Subcutaneous abdominal adipose tissue (tissue), 5 donors: ENCODE measurements around the gene KBTBD8.

Experiments
- H3K27ac ChIP-seq: one replicate; pipeline ENCODE4 v1.7.0; 2013; ENCODE audit warnings: low read depth, mild to moderate bottlenecking, inconsistent platforms, low read length, moderate library complexity
- H3K27me3 ChIP-seq, 5 donors: one replicate each; pipeline ENCODE4 v1.7.0; 2013; ENCODE audit warnings: low read length in 5 of 5, inconsistent platforms in 1 of 5; ENCODE audit not compliant: control insufficient read depth in 5 of 5, insufficient read depth in 4 of 5
- H3K36me3 ChIP-seq, 5 donors: one replicate each; pipeline ENCODE4 v1.7.0; 2013; ENCODE audit warnings: low read length in 5 of 5; ENCODE audit not compliant: control insufficient read depth in 5 of 5, insufficient read depth in 5 of 5
- H3K4me1 ChIP-seq, 5 donors: one replicate each; pipeline ENCODE4 v1.7.0; 2013; ENCODE audit warnings: low read length in 5 of 5, mild to moderate bottlenecking in 3 of 5, moderate library complexity in 1 of 5; ENCODE audit not compliant: control insufficient read depth in 5 of 5, insufficient read depth in 5 of 5
- H3K4me3 ChIP-seq, 5 donors: one replicate each; pipeline ENCODE4 v1.7.0; 2013; ENCODE audit warnings: low read length in 5 of 5, low read depth in 1 of 5
- H3K9ac ChIP-seq, 5 donors: one replicate each; pipeline ENCODE4 v1.7.0; 2013; ENCODE audit warnings: low read length in 5 of 5, mild to moderate bottlenecking in 4 of 5, moderate library complexity in 3 of 5
- H3K9me3 ChIP-seq, 5 donors: one replicate each; pipeline ENCODE4 v1.7.0; 2013; ENCODE audit warnings: low read length in 5 of 5; ENCODE audit not compliant: control insufficient read depth in 5 of 5
- donor health status: healthy.
- donor health status: healthy.
- donor health status: healthy.
- donor health status: healthy.
- donor health status: healthy.

KBTBD8 gene

GRCh38 chr3:67012564-67012963 is 14.5 kb downstream of the KBTBD8 start:
- no peaks in the 10 kb centered on the region for H3K36me3 ChIP-seq
- H3K4me3 ChIP-seq, result no peak overlapping the region
- no peaks in the 10 kb centered on the region for H3K9me3 ChIP-seq
- no peak overlapping the region for H3K27ac ChIP-seq
- H3K4me1 ChIP-seq, result no peaks in the 10 kb centered on the region
- no peak overlapping the region for H3K9ac ChIP-seq
- H3K27me3 ChIP-seq, result peaks cover 0 to 2% (median 0%) of the 10 kb centered on the region in 5 donors

DNA sequence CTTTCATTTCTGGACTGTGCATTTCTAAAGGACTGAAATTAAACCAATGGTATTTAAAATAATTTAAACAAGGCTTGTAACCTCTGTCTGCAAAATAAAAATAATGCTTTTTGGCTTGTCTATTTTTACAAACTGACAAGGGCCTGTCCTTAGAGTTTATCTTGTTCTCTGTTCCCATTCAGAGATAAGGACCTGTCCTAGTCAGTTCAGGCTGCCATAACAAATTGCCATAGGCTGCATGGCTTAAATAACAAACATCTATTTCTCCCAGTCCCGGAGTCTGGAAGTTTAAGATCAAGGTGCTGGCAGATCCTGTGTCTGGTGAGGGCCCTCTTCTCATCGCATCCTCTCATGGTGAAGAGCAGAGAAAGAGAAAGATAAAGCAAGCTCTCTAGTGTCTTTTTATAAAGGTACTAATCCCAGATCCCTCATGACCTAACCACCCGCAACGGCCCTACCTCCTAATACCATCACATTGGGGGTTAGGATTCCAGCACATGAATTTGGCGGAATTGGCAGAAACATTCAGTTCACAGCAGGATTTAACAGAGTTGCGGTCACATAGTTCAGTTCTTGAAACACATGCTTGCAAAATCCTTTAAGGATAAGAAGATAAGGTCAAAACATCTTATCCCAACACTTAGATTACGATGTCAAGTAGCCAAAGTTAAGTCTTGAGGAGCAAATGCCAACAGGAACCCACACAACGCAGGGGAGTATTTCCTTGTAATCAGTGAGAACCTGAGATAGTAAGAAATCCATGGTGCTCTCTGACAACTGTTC is 17.8 kb downstream of the KBTBD8 start:
- Histone ChIP-seq H3K27ac (no peak overlapping the region), H3K4me3 (no peak overlapping the region), H3K27me3 (peaks cover 0 to 4% (median 0%) of the 10 kb centered on the region in 5 donors), H3K9me3 (no peaks in the 10 kb centered on the region), H3K4me1 (peaks cover 0 to 10% (median 4%) of the 10 kb centered on the region in 5 donors), H3K36me3 (no peaks in the 10 kb centered on the region), H3K9ac (no peak overlapping the region)

DNA sequence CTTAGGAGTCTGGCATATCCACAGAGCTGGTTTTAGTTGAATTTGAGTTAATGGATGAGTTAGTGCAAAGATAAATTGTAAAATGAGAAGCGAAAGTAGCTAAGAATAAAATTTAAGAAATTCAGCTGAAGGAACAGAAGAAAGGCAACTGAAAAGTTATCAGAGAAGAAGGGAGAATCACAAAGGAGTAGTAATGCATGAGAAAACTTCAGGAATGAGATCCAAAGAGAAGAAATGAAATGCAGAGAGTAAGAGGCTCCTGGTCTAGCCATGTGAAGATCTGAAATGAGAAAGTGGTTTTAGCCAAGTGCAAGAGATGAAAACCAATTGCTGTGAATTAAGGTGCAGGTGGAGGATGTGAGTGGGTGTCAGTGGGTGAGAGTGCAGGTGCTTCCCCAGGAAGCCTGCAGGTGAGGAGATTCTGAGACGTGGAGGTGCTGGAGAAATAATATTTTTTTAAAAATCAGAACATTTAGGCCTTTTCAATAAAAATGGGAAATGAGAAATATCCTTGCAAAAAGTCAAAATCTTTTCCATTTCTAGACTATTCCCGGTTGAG is 18.5 kb downstream of the KBTBD8 start:
- H3K36me3 ChIP-seq, result no peaks in the 10 kb centered on the region
- H3K27ac ChIP-seq, result no peak overlapping the region
- no peak overlapping the region for H3K9ac ChIP-seq
- no peak overlapping the region for H3K4me3 ChIP-seq
- peaks cover 0 to 4% (median 0%) of the 10 kb centered on the region in 5 donors for H3K27me3 ChIP-seq
- H3K4me1 ChIP-seq, result peaks cover 0 to 10% (median 4%) of the 10 kb centered on the region in 5 donors
- no peaks in the 10 kb centered on the region for H3K9me3 ChIP-seq

GRCh38 chr3:67017211-67017610 is 19.1 kb downstream of the KBTBD8 start:
- Histone ChIP-seq H3K4me1 (peaks cover 0 to 10% (median 4%) of the 10 kb centered on the region in 5 donors), H3K9ac (no peak overlapping the region), H3K4me3 (no peak overlapping the region), H3K9me3 (no peaks in the 10 kb centered on the region), H3K27ac (no peak overlapping the region), H3K27me3 (peaks cover 0 to 4% (median 0%) of the 10 kb centered on the region in 5 donors), H3K36me3 (no peaks in the 10 kb centered on the region)

DNA sequence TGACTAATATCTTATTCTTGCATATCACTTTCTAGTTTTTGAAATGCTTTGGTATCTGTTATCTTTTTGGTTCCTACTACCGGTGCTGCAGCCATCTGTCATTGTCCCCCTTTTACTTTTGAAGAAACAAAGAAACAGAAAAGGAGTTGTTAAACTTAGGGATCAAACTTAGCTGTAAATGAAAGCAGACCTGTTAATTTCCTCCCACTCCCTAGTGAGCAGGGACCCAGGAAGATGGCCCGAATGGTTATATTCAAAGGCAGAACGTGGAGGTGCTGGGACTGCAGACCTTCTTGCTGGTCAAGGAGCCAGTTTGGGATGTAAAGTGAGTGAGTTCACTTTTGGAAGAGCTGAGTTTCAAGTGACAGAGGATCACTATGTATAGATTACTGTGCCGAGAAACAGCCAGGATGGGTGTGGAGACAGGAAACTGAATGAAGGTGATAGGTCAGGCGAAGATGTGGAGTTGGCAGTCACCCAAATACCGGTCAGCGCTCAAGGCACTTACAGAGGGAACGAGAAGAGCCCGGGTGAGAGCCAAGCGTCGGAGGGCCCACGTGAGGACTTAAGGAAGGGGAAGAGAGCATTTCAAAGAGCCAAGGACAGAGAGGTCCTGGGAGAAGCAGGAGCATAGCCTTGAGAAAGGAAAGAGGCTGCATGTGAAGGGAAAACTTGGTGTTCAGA is 20.1 kb downstream of the KBTBD8 start:
- peak overlapping the region in 2 of 5 donors; percentile 27 to 34 for H3K4me3 ChIP-seq
- H3K9me3 ChIP-seq, result no peaks in the 10 kb centered on the region
- H3K9ac ChIP-seq, result no peak overlapping the region
- H3K27me3 ChIP-seq, result peaks cover 0 to 4% (median 0%) of the 10 kb centered on the region in 5 donors
- peaks cover 0 to 10% (median 4%) of the 10 kb centered on the region in 5 donors for H3K4me1 ChIP-seq
- no peaks in the 10 kb centered on the region for H3K36me3 ChIP-seq
- no peak overlapping the region for H3K27ac ChIP-seq

DNA sequence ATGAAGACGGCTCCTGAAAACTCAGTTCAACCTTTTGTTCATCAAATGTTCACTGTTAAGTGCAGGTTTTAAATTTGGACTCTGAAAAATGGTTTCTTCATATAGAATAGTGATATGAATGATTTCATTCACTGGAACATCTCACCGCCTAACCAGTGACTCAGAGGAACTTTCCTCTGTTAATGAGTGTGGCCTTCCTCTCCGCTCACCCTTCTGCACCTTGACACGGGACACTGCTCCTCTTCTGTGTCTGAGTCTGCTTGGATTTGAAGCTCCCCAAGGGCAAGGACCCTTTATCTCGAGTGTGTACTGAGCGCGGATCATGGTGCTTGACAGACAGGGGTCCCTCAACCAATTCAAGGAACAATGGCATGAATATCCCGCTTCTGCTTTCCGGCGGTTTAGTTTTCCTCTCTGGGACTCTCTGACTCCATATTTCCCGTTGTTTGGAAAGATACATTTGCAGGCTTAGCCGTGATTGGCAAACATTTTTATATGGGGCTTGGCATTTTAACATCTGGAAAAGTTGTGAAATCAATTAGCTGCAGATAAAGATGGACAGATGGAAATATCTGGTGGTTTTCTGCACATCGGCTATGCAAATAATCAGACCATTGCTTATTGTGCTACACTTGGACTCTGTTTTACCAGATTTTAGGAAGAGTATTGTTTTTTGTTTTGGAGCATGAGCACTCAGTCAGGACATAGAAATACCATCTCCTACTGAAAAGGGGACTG is 20.9 kb downstream of the KBTBD8 start:
- Histone ChIP-seq H3K4me3 (peak overlapping the region in 1 of 5 donors; percentile 27), H3K4me1 (peaks cover 0 to 10% (median 4%) of the 10 kb centered on the region in 5 donors), H3K9me3 (no peaks in the 10 kb centered on the region), H3K27me3 (peaks cover 0 to 4% (median 0%) of the 10 kb centered on the region in 5 donors), H3K27ac (no peak overlapping the region), H3K36me3 (no peaks in the 10 kb centered on the region), H3K9ac (no peak overlapping the region)

- Histone ChIP-seq H3K9ac (no peak overlapping the region), H3K4me1 (no peaks in the 10 kb centered on the region), H3K27ac (no peak overlapping the region), H3K4me3 (no peak overlapping the region), H3K36me3 (no peaks in the 10 kb centered on the region), H3K27me3 (no peaks in the 10 kb centered on the region), H3K9me3 (no peaks in the 10 kb centered on the region)
Measured at GRCh38 chr3:67028001-67028784, 30.1 kb downstream of the KBTBD8 start.

DNA sequence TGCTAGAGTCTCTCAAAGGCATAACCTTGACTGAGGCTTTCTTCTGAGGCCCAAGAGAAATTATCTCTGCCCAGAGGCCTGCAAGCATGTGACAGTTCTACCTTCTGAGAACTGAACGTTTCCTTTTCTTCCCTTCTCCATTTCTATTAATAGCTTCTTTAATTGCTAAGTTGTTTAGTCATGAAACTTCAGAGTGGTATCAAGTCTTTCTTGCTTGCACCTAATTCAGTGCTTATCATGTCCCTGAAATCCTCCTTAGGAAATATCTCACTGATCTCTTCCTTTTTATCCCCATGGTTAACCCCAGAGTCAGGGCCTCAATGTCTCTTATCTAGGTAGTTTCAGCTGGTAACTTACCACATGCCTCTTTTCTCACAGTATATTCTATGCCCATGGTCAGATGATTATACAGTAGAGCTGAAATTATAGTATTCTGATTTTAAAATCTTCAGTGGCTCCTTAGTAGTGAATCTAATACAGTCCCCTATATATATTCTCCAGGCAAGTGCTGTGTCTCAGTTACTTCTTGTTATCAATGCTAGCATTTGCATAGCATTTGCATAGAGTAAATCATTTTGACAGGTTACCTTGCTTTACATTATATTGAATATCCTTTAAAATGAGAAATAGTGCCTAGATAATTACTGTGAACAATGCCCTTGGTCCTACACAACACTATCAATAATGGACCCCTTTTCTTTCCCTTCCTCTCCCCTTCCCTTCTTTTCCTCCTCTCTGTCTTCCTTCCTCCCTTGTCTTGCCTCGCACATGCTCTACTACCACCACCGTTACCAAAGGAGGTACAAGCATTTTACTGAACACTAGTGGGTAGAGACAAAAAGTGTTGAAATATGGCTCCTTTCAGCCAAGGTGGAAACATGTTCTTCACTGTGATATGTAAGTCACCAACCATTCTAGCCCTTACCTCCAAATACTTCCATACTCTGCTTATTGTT is 33.0 kb downstream of the KBTBD8 start:
- Histone ChIP-seq H3K27me3 (no peaks in the 10 kb centered on the region), H3K4me3 (no peak overlapping the region), H3K9me3 (no peaks in the 10 kb centered on the region), H3K27ac (no peak overlapping the region), H3K4me1 (no peaks in the 10 kb centered on the region), H3K36me3 (no peaks in the 10 kb centered on the region), H3K9ac (no peak overlapping the region)
